Cardiac fibroblast (primary cell): Measurements from ENCODE around the gene IQGAP2.

Experiments used
- DNase-seq, 2 donors: peaks; one replicate each; pipeline versions ENCODE4 v3.0.0 to v3.0.0-alpha.2; 2010; ENCODE audit warnings: low read depth in 2 of 2
- H3K4me3 ChIP-seq, 2 donors: replicated peaks in 1 of 2; 1 replicate in 1 of 2; 2 replicates in 1 of 2; pipeline ENCODE4 v1.5.1; 2011; ENCODE audit warnings: low read depth in 2 of 2, low read length in 2 of 2, mild to moderate bottlenecking in 2 of 2, moderate library complexity in 1 of 2
- TF ChIP-seq, protein P1 (sequence below): IDR thresholded peaks from one replicate; pipeline ENCODE4 v1.5.1; 2011; ENCODE audit warnings: low read depth, mild to moderate bottlenecking, low read length, inconsistent platforms

IQGAP2 gene

DNA sequence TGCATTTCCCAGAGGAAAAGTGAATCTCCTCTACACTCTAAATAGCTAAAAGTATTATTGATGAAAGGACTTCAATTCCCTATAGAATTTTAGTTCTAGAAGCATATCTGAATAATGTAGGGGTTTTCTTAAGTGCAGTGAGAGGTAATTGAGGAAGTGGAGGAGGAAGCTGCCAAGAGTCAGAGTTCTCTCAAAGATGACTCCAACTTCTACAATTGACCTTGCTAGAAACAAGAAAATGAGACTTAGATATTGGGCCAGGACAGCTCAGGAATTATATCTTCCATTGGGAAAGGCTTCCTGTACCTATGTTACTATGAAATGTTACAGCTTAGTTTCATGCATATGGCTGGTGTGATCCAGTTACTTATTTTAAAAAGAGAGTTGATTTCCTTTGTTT is 302.5 kb downstream of the IQGAP2 start:
- TF ChIP-seq, protein P1, sequence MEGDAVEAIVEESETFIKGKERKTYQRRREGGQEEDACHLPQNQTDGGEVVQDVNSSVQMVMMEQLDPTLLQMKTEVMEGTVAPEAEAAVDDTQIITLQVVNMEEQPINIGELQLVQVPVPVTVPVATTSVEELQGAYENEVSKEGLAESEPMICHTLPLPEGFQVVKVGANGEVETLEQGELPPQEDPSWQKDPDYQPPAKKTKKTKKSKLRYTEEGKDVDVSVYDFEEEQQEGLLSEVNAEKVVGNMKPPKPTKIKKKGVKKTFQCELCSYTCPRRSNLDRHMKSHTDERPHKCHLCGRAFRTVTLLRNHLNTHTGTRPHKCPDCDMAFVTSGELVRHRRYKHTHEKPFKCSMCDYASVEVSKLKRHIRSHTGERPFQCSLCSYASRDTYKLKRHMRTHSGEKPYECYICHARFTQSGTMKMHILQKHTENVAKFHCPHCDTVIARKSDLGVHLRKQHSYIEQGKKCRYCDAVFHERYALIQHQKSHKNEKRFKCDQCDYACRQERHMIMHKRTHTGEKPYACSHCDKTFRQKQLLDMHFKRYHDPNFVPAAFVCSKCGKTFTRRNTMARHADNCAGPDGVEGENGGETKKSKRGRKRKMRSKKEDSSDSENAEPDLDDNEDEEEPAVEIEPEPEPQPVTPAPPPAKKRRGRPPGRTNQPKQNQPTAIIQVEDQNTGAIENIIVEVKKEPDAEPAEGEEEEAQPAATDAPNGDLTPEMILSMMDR: no peak
- no peak for DNase-seq
- H3K4me3 ChIP-seq: no peak overlapping the region

DNA sequence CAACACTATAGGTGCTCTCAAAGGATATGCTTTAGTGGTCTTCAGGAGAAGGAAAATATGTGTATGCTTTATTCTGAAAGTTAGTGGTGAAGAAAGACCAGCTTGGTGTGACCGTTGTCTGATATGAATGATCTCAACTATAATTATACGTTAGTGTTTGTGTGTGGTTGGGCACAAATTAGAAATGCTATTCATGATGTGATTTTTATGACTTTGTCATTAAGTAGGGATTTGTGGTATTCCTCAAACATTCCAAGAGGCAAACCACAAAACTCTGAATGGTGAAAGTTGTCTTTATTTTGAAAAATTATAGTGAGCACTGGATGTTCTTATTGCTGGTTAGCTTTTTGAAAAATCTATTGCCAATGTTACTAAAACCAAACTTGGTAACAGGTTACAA is 306.7 kb downstream of the IQGAP2 start:
- H3K4me3 ChIP-seq: no peak overlapping the region
- TF ChIP-seq, protein P1: no peak
- peak; percentile 71 for DNase-seq

DNA sequence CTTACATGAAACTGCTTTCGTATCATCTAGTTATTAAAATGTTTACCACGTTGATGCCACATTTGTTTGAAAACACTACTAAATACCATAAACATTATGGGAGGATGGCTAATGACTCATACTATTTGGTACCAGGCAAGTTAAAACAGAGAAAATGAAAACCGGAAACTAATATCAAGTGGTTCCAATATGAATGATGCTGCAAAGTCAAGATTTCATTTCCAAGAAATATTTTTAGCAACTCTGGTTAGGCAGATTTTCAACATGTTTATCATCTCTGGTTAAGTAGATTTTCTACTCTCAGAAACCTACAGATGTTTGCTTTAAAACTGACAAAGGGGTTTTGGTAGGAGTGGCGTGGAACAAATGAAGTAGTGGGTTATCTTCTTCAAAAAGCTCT is 307.9 kb downstream of the IQGAP2 start:
- peak in 1 of 2 donors; percentile 69 for DNase-seq
- H3K4me3 ChIP-seq: no peak overlapping the region
- TF ChIP-seq, protein P1: no peak

DNA sequence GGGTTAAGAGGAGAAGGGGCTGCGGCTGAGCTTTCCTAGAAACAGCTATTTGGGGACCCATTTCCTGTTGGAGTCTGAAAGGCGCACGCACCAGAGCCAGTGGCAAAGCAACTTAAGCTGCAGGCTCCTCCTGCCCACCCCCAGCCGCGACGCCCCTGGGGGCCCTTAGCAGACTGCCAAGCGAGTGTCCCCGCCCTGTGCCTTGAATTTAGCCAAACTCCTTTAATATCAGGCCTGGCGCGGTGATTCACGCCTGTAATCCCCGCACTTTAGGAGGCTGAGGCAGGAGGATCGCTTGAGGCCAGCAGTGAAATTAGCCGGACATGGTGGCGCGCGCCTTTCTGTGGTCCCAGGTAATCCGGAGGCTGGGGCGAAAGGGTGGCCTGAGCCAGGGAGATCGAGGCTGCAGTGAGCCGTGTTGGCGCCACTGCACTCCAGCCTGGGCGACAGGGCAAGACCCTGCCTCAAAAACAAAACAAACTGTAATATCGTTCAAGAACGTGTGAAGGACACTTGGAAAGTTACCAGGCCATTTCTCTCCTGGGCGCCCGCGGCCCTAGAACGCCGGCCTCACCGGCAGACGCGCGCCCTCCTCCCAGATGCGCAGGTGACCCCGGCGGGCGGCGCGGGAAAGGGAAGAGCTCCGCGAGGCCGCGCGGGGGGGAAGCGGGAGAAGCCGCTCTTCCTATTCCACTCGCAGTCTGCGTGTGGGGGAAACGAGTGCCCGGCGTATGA is 311.8 kb downstream of the IQGAP2 start:
- no peak for DNase-seq
- TF ChIP-seq, protein P1: no peak
- peak overlapping the region; percentile 97 to 99 for H3K4me3 ChIP-seq

DNA sequence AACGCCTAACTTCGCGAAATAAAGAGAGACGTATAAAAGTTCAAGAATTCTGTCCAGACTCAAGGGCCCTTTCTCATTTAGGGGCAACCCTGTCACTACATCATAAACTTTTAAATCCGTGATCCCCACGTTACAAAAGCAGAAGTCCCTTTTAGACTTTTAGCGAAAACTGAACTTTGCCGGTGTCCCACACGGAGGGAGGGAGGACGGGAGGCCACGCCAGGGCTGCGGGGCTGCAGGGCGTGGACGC is 312.3 kb downstream of the IQGAP2 start:
- peak overlapping the region; percentile 97 to 99 for H3K4me3 ChIP-seq
- no peak for DNase-seq
- TF ChIP-seq, protein P1: no peak

DNA sequence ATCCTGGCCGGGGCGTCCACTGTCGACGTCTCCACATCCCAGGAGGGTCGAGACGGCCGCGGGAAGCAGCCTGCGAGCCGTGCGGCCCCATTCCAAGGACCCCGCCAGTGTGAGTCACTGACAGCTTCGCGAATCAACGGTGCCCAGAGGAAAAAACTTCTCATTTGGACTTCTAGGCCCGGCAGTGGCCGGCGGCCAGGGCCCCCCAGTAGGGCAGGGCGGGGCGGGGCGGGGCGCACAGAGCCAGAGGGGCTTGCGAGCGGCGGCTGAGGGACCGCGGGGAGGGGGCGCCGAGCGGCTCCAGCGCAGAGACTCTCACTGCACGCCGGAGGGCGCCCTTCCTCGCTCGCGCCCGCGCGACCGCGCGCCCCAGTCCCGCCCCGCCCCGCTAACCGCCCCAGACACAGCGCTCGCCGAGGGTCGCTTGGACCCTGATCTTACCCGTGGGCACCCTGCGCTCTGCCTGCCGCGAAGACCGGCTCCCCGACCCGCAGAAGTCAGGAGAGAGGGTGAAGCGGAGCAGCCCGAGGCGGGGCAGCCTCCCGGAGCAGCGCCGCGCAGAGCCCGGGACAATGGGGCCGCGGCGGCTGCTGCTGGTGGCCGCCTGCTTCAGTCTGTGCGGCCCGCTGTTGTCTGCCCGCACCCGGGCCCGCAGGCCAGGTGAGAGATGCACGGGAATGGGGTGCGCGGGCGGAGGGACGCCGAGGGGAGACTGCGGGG is 312.8 kb downstream of the IQGAP2 start, which contains the start of gene F2R:
Gene F2R (plus strand): TSS at position 391 of the 720 bp plus-strand sequence. CDS start 182 bp downstream, at position 573.
- peak within 1 kb of the TSS; percentile 97 to 99 for H3K4me3 ChIP-seq
- DNase-seq: peak; percentile 82 to 92
- TF ChIP-seq, protein P1: peak; percentile 32
